Measurements from ENCODE around the gene NABP2. TPM values are rescaled to one million over a fixed set of nuclear protein-coding genes. Genes with fewer than 3 reads are reported as not detected.

The NABP2 gene
- total RNA-seq, 1 experiment from 2014 or later, result 49.0 TPM

GRCh38 chr12:56212361-56212760 lies 11.8 kb upstream of the NABP2 start:
- Histone ChIP-seq H3K18ac (ENCODE audit: insufficient read length, low read depth, low read length) (no peak overlapping the region), H3K9me3 (ENCODE audit: control insufficient read depth, low read depth, low read length) (no peaks in the 10 kb centered on the region), H2BK15ac (ENCODE audit: low read depth, low read length) (no peak overlapping the region), H3K56ac (ENCODE audit: insufficient read length, low read depth, low read length) (no peak overlapping the region), H3K27me3 (ENCODE audit: insufficient read depth, low read length) (no peaks in the 10 kb centered on the region), H2BK120ac (ENCODE audit: low read depth, low read length, poor library complexity, severe bottlenecking) (no peak overlapping the region), H3K79me2 (ENCODE audit: insufficient read depth, low read length) (no peaks in the 10 kb centered on the region), H4K8ac (replicated peaks; ENCODE audit: insufficient read length, low read depth, low read length) (no peak overlapping the region), H3K27ac (ENCODE audit: insufficient read length, low read depth, low read length) (no peak overlapping the region), H3K9ac (ENCODE audit: extremely low read depth, insufficient read length, low read length) (no peak overlapping the region), H2BK12ac (ENCODE audit: insufficient read length, low read depth, low read length) (no peak overlapping the region), H3T11ph (ENCODE audit: low read length) (no peak overlapping the region), H4K5ac (ENCODE audit: insufficient read length, low read depth, low read length) (no peak overlapping the region), H3K23ac (ENCODE audit: insufficient read length, low read depth, low read length) (no peak overlapping the region), H4K91ac (ENCODE audit: insufficient read length, low read depth, low read length) (no peak overlapping the region), H3K4ac (ENCODE audit: low read depth, low read length) (no peak overlapping the region), H4K20me1 (ENCODE audit: control insufficient read depth, insufficient read depth, insufficient read length) (no peaks in the 10 kb centered on the region), H3K23me2 (ENCODE audit: insufficient read length, low read depth, low read length, poor library complexity, severe bottlenecking) (no peaks in the 10 kb centered on the region), H3K4me2 (ENCODE audit: insufficient read depth, insufficient read length, low read length) (no peak overlapping the region), H2BK20ac (ENCODE audit: low read depth, low read length, poor library complexity, severe bottlenecking) (no peak overlapping the region), H3K14ac (ENCODE audit: insufficient read depth, low read length) (no peak overlapping the region), H2AK5ac (ENCODE audit: insufficient read length, low read length) (no peak overlapping the region), H3K79me1 (ENCODE audit: insufficient read depth, low read depth, low read length, poor library complexity, severe bottlenecking) (peaks cover 3% of the 10 kb centered on the region), H3K4me1 (ENCODE audit: insufficient read depth, low read length) (no peaks in the 10 kb centered on the region), H2AFZ (ENCODE audit: low read length) (no peak overlapping the region), H2BK5ac (ENCODE audit: insufficient read length, low read length) (no peak overlapping the region)
- TF ChIP-seq, protein P1, sequence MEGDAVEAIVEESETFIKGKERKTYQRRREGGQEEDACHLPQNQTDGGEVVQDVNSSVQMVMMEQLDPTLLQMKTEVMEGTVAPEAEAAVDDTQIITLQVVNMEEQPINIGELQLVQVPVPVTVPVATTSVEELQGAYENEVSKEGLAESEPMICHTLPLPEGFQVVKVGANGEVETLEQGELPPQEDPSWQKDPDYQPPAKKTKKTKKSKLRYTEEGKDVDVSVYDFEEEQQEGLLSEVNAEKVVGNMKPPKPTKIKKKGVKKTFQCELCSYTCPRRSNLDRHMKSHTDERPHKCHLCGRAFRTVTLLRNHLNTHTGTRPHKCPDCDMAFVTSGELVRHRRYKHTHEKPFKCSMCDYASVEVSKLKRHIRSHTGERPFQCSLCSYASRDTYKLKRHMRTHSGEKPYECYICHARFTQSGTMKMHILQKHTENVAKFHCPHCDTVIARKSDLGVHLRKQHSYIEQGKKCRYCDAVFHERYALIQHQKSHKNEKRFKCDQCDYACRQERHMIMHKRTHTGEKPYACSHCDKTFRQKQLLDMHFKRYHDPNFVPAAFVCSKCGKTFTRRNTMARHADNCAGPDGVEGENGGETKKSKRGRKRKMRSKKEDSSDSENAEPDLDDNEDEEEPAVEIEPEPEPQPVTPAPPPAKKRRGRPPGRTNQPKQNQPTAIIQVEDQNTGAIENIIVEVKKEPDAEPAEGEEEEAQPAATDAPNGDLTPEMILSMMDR (conservative IDR thresholded peaks at IDR 0.05), result no peak
- DNase-seq, result no peak
- Mint-ChIP-seq H3K4me3 (no peak overlapping the region), H3K27me3 (ENCODE audit: low read depth) (no peaks in the 10 kb centered on the region; the same call in 1 of the 2 replicates), H3K9me3 (no peaks in the 10 kb centered on the region), H3K27ac (0 out of 7 replicates have a peak overlapping the region, but pooled peaks of 1 of the 3 experiments have one; percentile 40), H3K36me3 (ENCODE audit: insufficient read depth in 1 of 3, low read depth in 3 of 3) (peaks cover 53 to 88% (median 85%) of the 10 kb centered on the region in 3 experiments), H3K4me1 (no peaks in the 10 kb centered on the region)
- WGBS (ENCODE audit: extremely low coverage, insufficient read length, low lambda C conversion rate), result no CpG with 5 or more reads among the region's 1 CpG
